Measurements from ENCODE around the gene ZFAND2B. TPM values are rescaled to one million over a fixed set of nuclear protein-coding genes. Genes with fewer than 3 reads are reported as not detected.
A peak's percentile ranks its signal among the peaks of the same experiment; 100 is the strongest.

Gene ZFAND2B
- total RNA-seq, 1 experiment from 2014 or later = 31.4 TPM

DNA sequence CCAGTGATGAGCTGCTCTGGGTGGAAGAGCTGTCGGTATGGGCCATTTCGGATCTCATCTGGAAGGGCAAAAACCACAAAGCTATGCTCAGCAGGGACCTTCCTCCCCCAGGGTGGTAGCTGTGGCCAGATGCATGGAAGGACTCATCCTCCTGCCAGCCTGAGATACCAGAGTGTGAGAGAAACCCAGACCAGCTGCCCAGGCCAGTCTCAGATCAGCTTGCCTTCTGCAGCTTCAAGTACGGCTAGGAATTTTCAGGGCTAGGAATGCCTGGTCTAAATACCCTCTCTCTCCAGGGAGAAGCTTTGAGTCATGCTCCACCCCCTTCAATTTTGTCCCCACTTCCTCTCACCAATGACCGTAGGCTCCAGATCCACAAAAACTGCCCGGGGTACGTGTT lies 45.1 kb downstream of the ZFAND2B start:
- Histone ChIP-seq H3K27ac (ENCODE audit: low read depth, low read length) (no peak overlapping the region), H3K9me3 (ENCODE audit: control insufficient read depth in 1 of 2, insufficient read depth in 1 of 2, low read depth in 1 of 2, low read length in 2 of 2) (no peaks in the 10 kb centered on the region), H3K4me3 (replicated peaks in 1 of 2; ENCODE audit: low read depth in 1 of 2, low read length in 2 of 2) (no peak overlapping the region), H3K4me2 (ENCODE audit: low read length) (peak overlapping the region; percentile 97), H3K9ac (ENCODE audit: low read length) (no peak overlapping the region), H3K79me2 (ENCODE audit: insufficient read depth, low read length) (peaks cover 24% of the 10 kb centered on the region; the same call in 1 of the 2 replicates), H3K27me3 (ENCODE audit: insufficient read depth, low read length) (peaks cover 5% of the 10 kb centered on the region; the same call in 1 of the 2 replicates), H3K4me1 (ENCODE audit: control insufficient read depth in 1 of 2, insufficient read depth in 2 of 2, low read length in 2 of 2) (peaks cover 31 to 63% of the 10 kb centered on the region in 2 experiments), H4K20me1 (ENCODE audit: insufficient read depth) (no peaks in the 10 kb centered on the region), H2AFZ (ENCODE audit: low read depth, low read length, poor library complexity, severe bottlenecking) (no peak overlapping the region), H3K36me3 (ENCODE audit: control insufficient read depth in 1 of 2, insufficient read depth in 2 of 2, low read length in 2 of 2) (peaks cover 3 to 5% of the 10 kb centered on the region in 2 experiments; a peak in 2 of 4 replicates), H3K9me2 (ENCODE audit: insufficient read depth) (no peaks in the 10 kb centered on the region)
- no TSS peak for BruUV-seq (replicated peaks)
- ChIA-PET CTCF (interaction anchor here (2.1 to 2.3 kb wide), 2 partner anchors 27 to 43 kb away, joined by 6 to 8 read pairs; no protein-coding TSS in a partner anchor), POLR2A (interaction anchor here (1.4 to 2.0 kb wide), 2 partner anchors 23 to 27 kb away, joined by 4 to 5 read pairs; partner anchors contain the start of gene DNAJB2), RAD21 (ENCODE audit: low non-redundant PET in 1 of 2, low total read pairs in 2 of 2, uncharacterized antibody in 2 of 2, unreplicated experiment in 2 of 2) (no interaction called here)
- no peak for TF ChIP-seq EZH2phosphoT487 (IDR thresholded peaks at IDR 0.05; ENCODE audit: borderline replicate concordance)
- no peak for TF ChIP-seq ZNF274 (IDR thresholded peaks at IDR 0.05; ENCODE audit: low read depth, low read length)
- TF ChIP-seq ZFX (IDR thresholded peaks at IDR 0.05) = no peak
- TF ChIP-seq EGR1 (IDR thresholded peaks at IDR 0.05; ENCODE audit: low read depth) = no peak
- no peak for TF ChIP-seq FOSL1 (IDR thresholded peaks at IDR 0.05; ENCODE audit: low read depth)
- no peak for TF ChIP-seq POLR2AphosphoS5 (IDR thresholded peaks at IDR 0.05; ENCODE audit: low read depth, low read length)
- TF ChIP-seq POLR2A (IDR thresholded peaks at IDR 0.05; ENCODE audit: borderline replicate concordance, extremely low read depth, insufficient read depth, insufficient read length) = no peak
- TF ChIP-seq JUND (IDR thresholded peaks at IDR 0.05) = no peak
- TF ChIP-seq ELF1 (IDR thresholded peaks at IDR 0.05; ENCODE audit: borderline replicate concordance, low read depth) = no peak
- TF ChIP-seq YY1 (IDR thresholded peaks at IDR 0.05; ENCODE audit: extremely low read depth, insufficient replicate concordance, low read depth, low read length) = no peak
- TF ChIP-seq CBX3 (IDR thresholded peaks at IDR 0.05; ENCODE audit: low read depth) = no peak
- TF ChIP-seq TCF7L2 (IDR thresholded peaks at IDR 0.05; ENCODE audit: borderline replicate concordance, extremely low read depth, insufficient read depth, insufficient read length) = no peak
- no peak for TF ChIP-seq SIN3A (IDR thresholded peaks at IDR 0.05; ENCODE audit: low read depth)
- no peak for TF ChIP-seq CEBPB (IDR thresholded peaks at IDR 0.05; ENCODE audit: low read depth)
- no peak for TF ChIP-seq MAX (IDR thresholded peaks at IDR 0.05)
- ATAC-seq (no peak), DNase-seq (ENCODE audit: low read depth, low spot score) (no peak)
- intact Hi-C loops (cut with micrococcal nuclease) = loop anchor here (2.0 kb wide), 1 partner anchor 43 kb away; no protein-coding TSS in a partner anchor
